ENCODE results near the gene ARRB2. TPM values are rescaled to one million over a fixed set of nuclear protein-coding genes. Genes with fewer than 3 reads are reported as not detected.

Gene ARRB2
- total and polyA plus RNA-seq, 2 of the 4 experiments (the other 2 are of a cell fraction) = 3.9 to 10.6 TPM

DNA sequence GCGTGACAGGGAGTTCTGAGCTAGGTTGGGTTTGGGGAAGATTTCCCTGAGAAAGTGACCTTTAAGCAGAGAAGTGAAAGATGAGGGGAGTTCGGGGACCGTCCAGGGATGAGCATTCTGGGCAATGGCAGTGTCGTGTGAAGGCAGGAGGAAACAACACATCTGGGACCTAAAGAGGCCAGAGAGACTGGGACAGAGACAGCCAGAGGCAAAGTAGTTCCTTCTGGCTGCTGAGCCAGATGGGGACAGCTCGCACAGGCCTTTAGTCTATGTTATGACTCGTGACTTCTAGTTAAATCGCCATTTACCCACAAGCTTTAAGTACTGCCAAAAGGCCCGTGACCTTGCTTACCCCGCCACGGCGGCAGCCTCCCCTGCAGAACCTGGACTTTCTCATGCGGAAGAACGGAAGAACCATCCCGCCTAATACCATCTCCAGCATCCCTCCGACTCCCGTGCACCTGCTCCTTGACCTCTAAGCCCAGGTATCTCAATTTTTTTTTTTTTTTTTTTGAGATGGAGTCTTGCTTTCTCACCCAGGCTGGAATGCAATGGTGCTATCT is 12.3 kb downstream of the ARRB2 start:
- peaks cover 6% of the 10 kb centered on the region for H3K27me3 ChIP-seq (ENCODE audit: control insufficient read depth, insufficient read depth, low read length)
- no peak overlapping the region for H2AK9ac ChIP-seq (replicated peaks; ENCODE audit: low read depth, low read length, poor library complexity)
- in situ Hi-C loops (cut with MboI; ENCODE audit: low sequenced_read_pairs) (no loop called here), dilution Hi-C loops (cut with HindIII; ENCODE audit: low sequenced_read_pairs, unreplicated experiment) (no loop called here), intact Hi-C loops (cut with micrococcal nuclease) (no loop called here)
- BruUV-seq (replicated peaks) = no TSS peak
- no peak overlapping the region for H2BK20ac ChIP-seq (ENCODE audit: low read depth, low read length)
- ATAC-seq (ENCODE audit: low read depth) (no peak), DNase-seq (no peak)
- no peak overlapping the region for H4K91ac ChIP-seq (ENCODE audit: insufficient read depth, low read depth, low read length)
- H3K23ac ChIP-seq (ENCODE audit: low read depth, low read length) = no peak overlapping the region
- no peak overlapping the region for H2AFZ ChIP-seq (replicated peaks; ENCODE audit: low read length, poor library complexity)
- TF ChIP-seq NFE2L2 (IDR thresholded peaks at IDR 0.05; ENCODE audit: low read depth, low read length) (no peak), MXI1 (IDR thresholded peaks at IDR 0.05; ENCODE audit: borderline replicate concordance, low read depth, low read length) (no peak), CHD1 (IDR thresholded peaks at IDR 0.05; ENCODE audit: low read depth, low read length) (no peak)
- H3K4me2 ChIP-seq (ENCODE audit: low read depth, low read length) = no peak overlapping the region
- H3K27ac ChIP-seq (ENCODE audit: insufficient read depth, low read length) = no peak overlapping the region
- ChIA-PET CTCF (no interaction called here), POLR2A (ENCODE audit: unreplicated experiment) (no interaction called here)
- H3K4ac ChIP-seq (ENCODE audit: low read depth, low read length) = no peak overlapping the region
- H3K14ac ChIP-seq (replicated peaks; ENCODE audit: low read depth, low read length) = no peak overlapping the region
- WGBS, 2 experiments (ENCODE audit: extremely low coverage in 2 of 2, insufficient read length in 1 of 2) = 84% methylated on average over 7 of the region's 16 CpGs; no CpG with 5 or more reads in 1 of the 2 experiments
- no peak overlapping the region for H3K4me3 ChIP-seq (ENCODE audit: insufficient read depth, low read depth, low read length)
- H2AK5ac ChIP-seq (ENCODE audit: low read depth, low read length) = no peak overlapping the region; the same call in 1 of the 2 replicates
- no peaks in the 10 kb centered on the region for H3K36me3 ChIP-seq (ENCODE audit: control insufficient read depth, insufficient read depth, low read length)
- H4K5ac ChIP-seq (ENCODE audit: low read depth, low read length) = no peak overlapping the region; the same call in 1 of the 2 replicates
- H4K20me1 ChIP-seq (ENCODE audit: insufficient read depth, low read length) = 0 out of 2 replicates have a peak, but pooled peaks cover 3% of the 10 kb centered on the region
- no peaks in the 10 kb centered on the region for H3K9me3 ChIP-seq (ENCODE audit: control insufficient read depth, insufficient read depth, low read length)
- peaks cover 5% of the 10 kb centered on the region for H3K9me1 ChIP-seq (ENCODE audit: insufficient read depth, low read length)
- no peak overlapping the region for H4K8ac ChIP-seq (ENCODE audit: low read depth in 2 of 2, low read length in 2 of 2)
- H3K4me1 ChIP-seq (ENCODE audit: control insufficient read depth, insufficient read depth, low read length) = peaks cover 5% of the 10 kb centered on the region
- H2BK5ac ChIP-seq (ENCODE audit: low read depth, low read length, poor library complexity, severe bottlenecking) = no peak overlapping the region
- H3K9ac ChIP-seq (ENCODE audit: low read depth, low read length) = no peak overlapping the region
- H3K79me1 ChIP-seq (ENCODE audit: low read depth in 1 of 2, low read length in 2 of 2) = no peaks in the 10 kb centered on the region
- no peak overlapping the region for H2BK120ac ChIP-seq (ENCODE audit: low read depth, low read length)
- no peak overlapping the region for H3K56ac ChIP-seq (ENCODE audit: extremely low read depth, insufficient read depth, low read length)
- H3K18ac ChIP-seq (ENCODE audit: low read depth, low read length) = no peak overlapping the region
- H2BK15ac ChIP-seq (ENCODE audit: low read depth, low read length) = no peak overlapping the region
